GM23248 (cell line): ENCODE data around the gene JMY.

Experiments
- EZH2 ChIP-seq: fragments of 200-600 bp; sonication (generic); IDR thresholded peaks from 2 replicates; pipeline ENCODE4 v1.6.1; 2018; ENCODE audit warnings: antibody characterized with exemption, mild to moderate bottlenecking; ENCODE audit not compliant: insufficient read depth, poor library complexity, severe bottlenecking
- EZH2phosphoT487 ChIP-seq: fragments of 200-600 bp; sonication (generic); IDR thresholded peaks from 2 replicates; pipeline ENCODE4 v1.6.1; 2018; ENCODE audit warnings: antibody characterized with exemption, moderate library complexity, mild to moderate bottlenecking, low read depth; ENCODE audit not compliant: insufficient read depth

DNA sequence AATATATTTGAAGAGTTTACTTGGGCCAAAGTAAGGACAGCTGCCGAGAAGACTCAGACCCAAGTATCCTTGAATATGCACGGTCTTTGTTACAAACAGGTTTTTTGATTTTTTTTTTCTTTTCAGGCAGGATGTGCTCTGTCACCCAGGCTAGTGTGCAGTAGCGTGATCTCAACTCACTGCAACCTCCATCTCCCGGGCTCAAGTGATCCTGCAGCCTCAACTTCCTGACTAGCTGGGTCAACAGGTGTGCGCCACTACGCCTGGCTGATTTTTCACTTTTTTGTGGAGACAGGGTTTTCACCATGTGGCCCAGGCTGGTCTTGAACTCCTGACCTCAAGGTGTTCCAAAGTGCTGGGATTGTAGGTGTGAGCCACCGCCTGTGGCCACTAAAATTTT lies 27.4 kb downstream of the JMY start:
- TF ChIP-seq EZH2 (no peak), EZH2phosphoT487 (no peak)
